Thyroid gland (tissue), 4 donors: ENCODE measurements around the gene CALD1. TPM values are rescaled to one million over a fixed set of nuclear protein-coding genes. Genes with fewer than 3 reads are reported as not detected.

ENCODE experiments used
- DNase-seq, 2 donors: peaks; one replicate each; pipeline ENCODE4 v3.0.0-alpha.2; 2019
- H3K27ac ChIP-seq, 3 donors: fragments of 200-600 bp; sonication (generic); 1 replicate in 2 of 3; 2 replicates in 1 of 3; pipeline ENCODE4 v1.5.1; 2016 to 2019; ENCODE audit warnings: mild to moderate bottlenecking in 1 of 3, moderate library complexity in 1 of 3
- H3K27me3 ChIP-seq: fragments of 200-600 bp; sonication (generic); one replicate; pipeline ENCODE4 v1.5.1; 2019
- H3K36me3 ChIP-seq, 2 donors: fragments of 200-600 bp; sonication (generic); one replicate each; pipeline ENCODE4 v1.5.1; 2016 to 2019
- H3K4me1 ChIP-seq, 2 donors: fragments of 200-600 bp; sonication (generic); one replicate each; pipeline ENCODE4 v1.5.1; 2017 to 2019
- H3K4me3 ChIP-seq, 3 donors: fragments of 200-600 bp; sonication (generic); replicated peaks in 1 of 3; 1 replicate in 2 of 3; 2 replicates in 1 of 3; pipeline ENCODE4 v1.5.1; 2016; ENCODE audit warnings: mild to moderate bottlenecking in 1 of 3
- H3K9me3 ChIP-seq: fragments of 200-600 bp; sonication (generic); one replicate; pipeline ENCODE4 v1.5.1; 2017
- POLR2A ChIP-seq, 2 donors: fragments of 450-650 bp; IDR thresholded peaks; one replicate each; pipeline ENCODE4 v1.6.1; 2017; ENCODE audit warnings: antibody characterized with exemption in 2 of 2, mild to moderate bottlenecking in 2 of 2, moderate library complexity in 1 of 2
- WGBS, 2 donors: methylation state at CpG; one replicate each; pipeline ENCODE4 v1.1.5; 2017; 5-methylcytosine and 5-hydroxymethylcytosine counted together
- intact Hi-C: fragments of 100-400 bp; cut with DNase I; formaldehyde crosslinking; loops from one replicate; pipeline ENCODE4 v1.15.1; 2023
- total RNA-seq, 4 donors: library from RNA; depleted of rRNA; stranded (reverse); fragments of >200 nt; gene quantifications; one replicate each; pipeline ENCODE4 v1.2.3, GENCODE V29; 2016
- TF ChIP-seq, protein P1 (sequence below), 6 experiments: fragments of 200-600 bp in 3 of 6; fragments of 450-650 bp in 3 of 6; sonication (generic) in 3 of 6; IDR thresholded peaks; one replicate each; pipeline ENCODE4 v1.5.1; 2016 to 2019; ENCODE audit warnings: antibody characterized with exemption in 6 of 6, mild to moderate bottlenecking in 2 of 6, inconsistent platforms in 1 of 6, moderate library complexity in 1 of 6

The CALD1 gene
- total RNA-seq, 4 donors from 2014 or later = 141 to 223 (median 169) TPM

DNA sequence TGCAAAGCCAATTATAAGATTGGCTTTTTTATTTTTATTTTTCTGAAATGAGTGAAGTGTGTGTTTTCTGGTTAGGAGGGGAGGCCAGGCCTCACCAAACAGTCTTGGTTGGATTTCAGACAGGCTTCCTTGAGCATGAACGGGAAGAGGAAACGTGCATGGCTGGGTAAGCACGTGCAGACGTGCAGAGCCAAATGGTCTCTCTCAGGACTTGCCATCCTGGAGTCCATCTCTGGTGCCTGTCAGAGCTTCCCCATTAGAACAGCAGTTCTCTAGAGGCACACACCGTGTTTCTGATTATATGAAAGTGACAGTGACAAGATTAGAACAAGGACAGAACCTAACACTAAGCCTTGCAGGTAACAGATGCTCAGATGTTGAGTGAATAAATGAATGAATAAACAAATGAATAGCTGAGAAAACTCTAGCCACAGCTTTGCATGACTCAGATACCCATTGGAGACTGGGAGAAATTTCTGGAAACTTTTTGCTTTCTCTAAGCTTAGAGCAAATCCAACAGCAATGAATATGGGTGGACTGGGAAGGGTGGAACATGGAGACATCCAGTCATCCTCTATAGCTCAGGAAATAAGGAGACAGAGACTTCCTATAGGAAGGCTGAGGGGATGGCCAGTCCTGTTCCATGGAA lies 11.8 kb upstream of the CALD1 start:
- Histone ChIP-seq H3K36me3 (no peaks in the 10 kb centered on the region), H3K9me3 (no peaks in the 10 kb centered on the region), H3K4me3 (no peak overlapping the region), H3K4me1 (no peaks in the 10 kb centered on the region), H3K27ac (peak overlapping the region in 2 of 3 donors; percentile 35 to 51), H3K27me3 (no peaks in the 10 kb centered on the region)
- no peak for DNase-seq
- intact Hi-C loops = no loop called here
- TF ChIP-seq, protein P1, sequence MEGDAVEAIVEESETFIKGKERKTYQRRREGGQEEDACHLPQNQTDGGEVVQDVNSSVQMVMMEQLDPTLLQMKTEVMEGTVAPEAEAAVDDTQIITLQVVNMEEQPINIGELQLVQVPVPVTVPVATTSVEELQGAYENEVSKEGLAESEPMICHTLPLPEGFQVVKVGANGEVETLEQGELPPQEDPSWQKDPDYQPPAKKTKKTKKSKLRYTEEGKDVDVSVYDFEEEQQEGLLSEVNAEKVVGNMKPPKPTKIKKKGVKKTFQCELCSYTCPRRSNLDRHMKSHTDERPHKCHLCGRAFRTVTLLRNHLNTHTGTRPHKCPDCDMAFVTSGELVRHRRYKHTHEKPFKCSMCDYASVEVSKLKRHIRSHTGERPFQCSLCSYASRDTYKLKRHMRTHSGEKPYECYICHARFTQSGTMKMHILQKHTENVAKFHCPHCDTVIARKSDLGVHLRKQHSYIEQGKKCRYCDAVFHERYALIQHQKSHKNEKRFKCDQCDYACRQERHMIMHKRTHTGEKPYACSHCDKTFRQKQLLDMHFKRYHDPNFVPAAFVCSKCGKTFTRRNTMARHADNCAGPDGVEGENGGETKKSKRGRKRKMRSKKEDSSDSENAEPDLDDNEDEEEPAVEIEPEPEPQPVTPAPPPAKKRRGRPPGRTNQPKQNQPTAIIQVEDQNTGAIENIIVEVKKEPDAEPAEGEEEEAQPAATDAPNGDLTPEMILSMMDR (IDR thresholded peaks at IDR 0.05) = no peak
- no peak for TF ChIP-seq POLR2A (IDR thresholded peaks at IDR 0.05)
- WGBS, 2 donors = 59 to 72% methylated on average over 5 of the region's 5 CpGs

DNA sequence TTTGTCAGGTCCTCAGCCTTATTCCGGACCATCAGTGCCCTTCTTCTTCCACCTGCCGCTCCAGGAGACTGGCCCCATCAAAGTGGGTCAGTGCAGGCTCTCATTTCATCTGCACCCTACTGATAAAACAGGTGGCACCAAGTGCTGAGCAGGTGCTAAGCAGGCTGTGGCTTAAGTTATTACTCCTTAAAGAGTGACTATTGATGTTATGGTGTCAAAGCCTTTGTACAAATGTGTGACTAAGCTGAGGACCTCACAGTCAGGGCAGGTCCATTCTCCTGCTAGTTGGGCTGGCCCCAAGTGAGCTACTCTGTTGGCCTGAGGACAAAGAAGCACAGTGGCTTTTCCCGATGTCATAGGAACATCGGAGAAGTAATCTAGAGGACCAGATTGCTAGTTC lies 11.2 kb upstream of the CALD1 start:
- Histone ChIP-seq H3K27me3 (no peaks in the 10 kb centered on the region), H3K4me1 (no peaks in the 10 kb centered on the region), H3K4me3 (no peak overlapping the region), H3K27ac (peak overlapping the region in 1 of 3 donors; percentile 23), H3K9me3 (no peaks in the 10 kb centered on the region), H3K36me3 (no peaks in the 10 kb centered on the region)
- 91 to 92% methylated on average over 4 of the region's 4 CpGs for WGBS, 2 donors
- no peak for DNase-seq
- TF ChIP-seq POLR2A (IDR thresholded peaks at IDR 0.05) = no peak
- TF ChIP-seq, protein P1 (IDR thresholded peaks at IDR 0.05) = no peak
- intact Hi-C loops = no loop called here

DNA sequence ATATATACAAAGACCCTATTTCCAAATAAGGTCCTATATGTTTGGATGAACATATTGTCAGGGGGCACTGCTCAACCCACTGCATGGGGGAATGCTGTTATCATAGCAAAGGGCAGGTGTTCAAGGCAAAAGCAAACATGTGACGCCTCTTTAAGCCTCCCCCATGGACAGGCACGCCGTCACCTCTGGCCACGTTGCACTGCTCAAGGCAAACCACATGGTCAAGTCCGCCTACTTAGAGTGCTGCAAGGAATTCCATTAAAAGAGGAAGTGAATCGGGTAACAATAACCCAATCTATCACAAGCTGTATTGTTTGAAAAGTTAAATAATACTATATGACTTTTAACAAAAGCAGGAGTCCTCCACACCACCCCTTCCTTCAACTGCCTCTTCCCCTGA lies 8.8 kb upstream of the CALD1 start:
- Histone ChIP-seq H3K27ac (no peak overlapping the region), H3K4me3 (no peak overlapping the region), H3K4me1 (no peaks in the 10 kb centered on the region), H3K9me3 (no peaks in the 10 kb centered on the region), H3K27me3 (no peaks in the 10 kb centered on the region), H3K36me3 (no peaks in the 10 kb centered on the region)
- WGBS, 2 donors = 64 to 70% methylated on average over 6 of the region's 6 CpGs
- intact Hi-C loops = no loop called here
- TF ChIP-seq, protein P1 (IDR thresholded peaks at IDR 0.05) = no peak
- no peak for TF ChIP-seq POLR2A (IDR thresholded peaks at IDR 0.05)
- no peak for DNase-seq

DNA sequence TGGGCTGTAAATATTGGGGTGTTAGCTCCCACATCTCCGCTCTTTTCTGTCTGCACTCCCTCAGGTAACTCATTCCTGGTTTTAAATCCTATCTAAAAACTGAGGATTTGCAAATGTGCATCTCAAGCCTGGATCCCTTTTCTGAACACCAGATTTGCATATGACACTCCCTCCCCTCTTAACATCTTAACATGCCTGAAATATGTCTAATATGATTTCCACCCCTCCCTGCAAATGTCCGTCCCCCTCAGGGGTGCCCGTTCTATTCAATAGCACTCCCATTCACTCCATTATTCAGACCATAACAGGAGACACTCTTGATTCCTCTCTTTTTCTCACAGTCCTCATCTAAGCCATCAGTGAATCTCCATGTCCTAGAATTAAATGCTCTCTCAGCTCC lies 8.3 kb upstream of the CALD1 start:
- no peak for DNase-seq
- no peaks in the 10 kb centered on the region for H3K4me1 ChIP-seq
- H3K36me3 ChIP-seq = no peaks in the 10 kb centered on the region
- H3K9me3 ChIP-seq = no peaks in the 10 kb centered on the region
- intact Hi-C loops = no loop called here
- H3K27me3 ChIP-seq = no peaks in the 10 kb centered on the region
- no peak for TF ChIP-seq POLR2A (IDR thresholded peaks at IDR 0.05)
- TF ChIP-seq, protein P1 (IDR thresholded peaks at IDR 0.05) = no peak
- WGBS, 2 donors = 86 to 91% methylated on average over 3 of the region's 3 CpGs
- no peak overlapping the region for H3K27ac ChIP-seq
- H3K4me3 ChIP-seq = no peak overlapping the region

DNA sequence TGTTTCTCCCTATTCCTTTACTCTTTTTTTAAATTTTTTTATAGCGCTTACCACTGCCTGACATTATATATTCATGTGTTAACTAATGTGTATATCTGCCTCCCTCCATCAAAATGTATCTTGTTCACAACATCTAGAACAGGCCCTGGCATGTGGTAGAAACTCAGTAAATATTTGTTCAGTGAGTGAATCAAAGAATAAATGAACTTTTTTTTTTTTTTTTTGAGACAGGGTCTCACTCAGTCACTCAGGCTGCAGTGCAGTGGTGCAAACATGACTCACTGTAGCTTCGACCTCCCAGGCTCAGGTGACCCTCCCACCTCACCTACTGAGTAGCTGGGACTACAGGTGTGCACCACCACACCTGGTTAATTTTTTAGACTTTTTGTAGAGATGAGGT lies 7.5 kb upstream of the CALD1 start:
- 82 to 90% methylated on average over 2 of the region's 2 CpGs for WGBS, 2 donors
- Histone ChIP-seq H3K36me3 (no peaks in the 10 kb centered on the region), H3K9me3 (no peaks in the 10 kb centered on the region), H3K27me3 (no peaks in the 10 kb centered on the region), H3K4me1 (no peaks in the 10 kb centered on the region), H3K4me3 (no peak overlapping the region), H3K27ac (no peak overlapping the region)
- TF ChIP-seq POLR2A (IDR thresholded peaks at IDR 0.05) = no peak
- TF ChIP-seq, protein P1 (IDR thresholded peaks at IDR 0.05) = no peak
- no peak for DNase-seq
- intact Hi-C loops = no loop called here
